ENCODE data around the gene SLC22A4. TPM values are rescaled to one million over a fixed set of nuclear protein-coding genes. Genes with fewer than 3 reads are reported as not detected.

The SLC22A4 gene
- total and polyA plus RNA-seq, 2 experiments from 2014 or later, result 0.27 to 0.32 TPM

GRCh38 chr5:132322266-132322665, 28.1 kb downstream of the SLC22A4 start:
- no peaks in the 10 kb centered on the region for H3K9me3 ChIP-seq (ENCODE audit: low read depth)
- H3K36me3 ChIP-seq, result no peaks in the 10 kb centered on the region
- H3K4me1 ChIP-seq (ENCODE audit: low read depth), result peaks cover 3% of the 10 kb centered on the region
- peak in 1 of 2 donors; percentile 19 for DNase-seq (ENCODE audit: low read depth in 1 of 2, low spot score in 1 of 2)
- TF ChIP-seq CTCF (IDR thresholded peaks at IDR 0.05; ENCODE audit: low read depth, low read length), result no peak
- no peak overlapping the region for H3K4me3 ChIP-seq
- no peak overlapping the region for H3K27ac ChIP-seq
- H3K27me3 ChIP-seq, result no peaks in the 10 kb centered on the region

- Histone ChIP-seq H3K27ac (no peak overlapping the region), H3K36me3 (no peaks in the 10 kb centered on the region), H3K9me3 (ENCODE audit: low read depth) (no peaks in the 10 kb centered on the region), H3K4me3 (no peak overlapping the region), H3K27me3 (no peaks in the 10 kb centered on the region), H3K4me1 (ENCODE audit: low read depth) (peaks cover 3% of the 10 kb centered on the region)
- no peak for TF ChIP-seq CTCF (IDR thresholded peaks at IDR 0.05; ENCODE audit: low read depth, low read length)
- DNase-seq (ENCODE audit: low read depth in 1 of 2, low spot score in 1 of 2), result no peak
These were observed 29.0 kb downstream of the SLC22A4 start for GRCh38 chr5:132323202-132323601.

DNA sequence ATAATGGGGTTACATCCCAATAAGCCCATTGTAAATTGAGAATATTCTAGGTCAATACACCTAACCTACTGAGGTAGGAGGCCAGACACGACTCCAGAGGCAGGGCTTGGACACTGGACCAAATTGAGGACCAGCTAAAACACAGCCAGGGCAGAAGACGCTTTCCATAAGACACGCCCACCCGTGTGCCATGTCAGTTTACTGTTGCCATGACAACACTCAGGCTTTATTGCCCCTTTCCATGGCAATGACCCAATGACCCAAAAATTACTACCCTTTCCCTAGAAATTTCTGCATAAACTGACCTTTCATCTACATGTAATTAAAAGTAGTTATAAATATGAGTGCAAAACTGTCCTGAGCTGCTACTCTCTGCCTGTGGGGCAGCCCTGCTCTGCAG, 31.5 kb downstream of the SLC22A4 start:
- Histone ChIP-seq H3K4me3 (no peak overlapping the region), H3K27ac (no peak overlapping the region), H3K36me3 (no peaks in the 10 kb centered on the region), H3K9me3 (ENCODE audit: low read depth) (no peaks in the 10 kb centered on the region), H3K4me1 (ENCODE audit: low read depth) (peaks cover 3% of the 10 kb centered on the region), H3K27me3 (no peaks in the 10 kb centered on the region)
- no peak for TF ChIP-seq CTCF (IDR thresholded peaks at IDR 0.05; ENCODE audit: low read depth, low read length)
- DNase-seq (ENCODE audit: low read depth in 1 of 2, low spot score in 1 of 2), result no peak

DNA sequence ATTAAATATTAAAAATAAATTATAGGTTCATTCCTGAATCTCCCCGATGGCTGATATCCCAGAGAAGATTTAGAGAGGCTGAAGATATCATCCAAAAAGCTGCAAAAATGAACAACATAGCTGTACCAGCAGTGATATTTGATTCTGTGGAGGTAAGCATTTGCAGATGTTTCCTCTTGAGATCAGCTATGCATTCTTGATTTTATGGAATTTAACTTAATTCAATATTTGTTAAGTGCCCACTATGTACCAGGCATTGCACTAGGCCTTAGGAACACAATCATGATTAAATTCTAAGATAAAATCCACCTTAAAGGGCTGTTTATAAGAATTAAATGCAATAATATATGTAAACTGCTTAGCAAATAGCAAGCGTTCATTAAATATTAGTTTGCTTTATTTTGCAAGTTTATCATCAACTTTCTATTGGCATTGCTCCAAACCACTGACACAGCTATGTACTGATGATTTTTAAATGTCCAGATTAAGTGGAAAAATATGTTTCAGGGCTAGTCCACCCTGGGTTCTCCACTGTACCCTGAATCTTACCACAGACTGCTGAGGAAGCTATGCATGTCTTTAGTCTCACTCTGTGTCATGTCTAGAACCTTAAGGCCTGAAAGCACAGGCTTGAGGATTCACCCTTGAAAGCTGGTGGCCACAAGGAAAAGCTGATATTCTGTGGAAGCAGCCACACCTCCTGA, 33.2 kb downstream of the SLC22A4 start:
- H3K9me3 ChIP-seq (ENCODE audit: low read depth), result no peaks in the 10 kb centered on the region
- H3K27me3 ChIP-seq, result no peaks in the 10 kb centered on the region
- H3K27ac ChIP-seq, result no peak overlapping the region
- no peak overlapping the region for H3K4me3 ChIP-seq
- DNase-seq (ENCODE audit: low read depth in 1 of 2, low spot score in 1 of 2), result peak in 1 of 2 donors; percentile 72
- no peaks in the 10 kb centered on the region for H3K36me3 ChIP-seq
- peaks cover 1% of the 10 kb centered on the region for H3K4me1 ChIP-seq (ENCODE audit: low read depth)
- TF ChIP-seq CTCF (IDR thresholded peaks at IDR 0.05; ENCODE audit: low read depth, low read length), result no peak

DNA sequence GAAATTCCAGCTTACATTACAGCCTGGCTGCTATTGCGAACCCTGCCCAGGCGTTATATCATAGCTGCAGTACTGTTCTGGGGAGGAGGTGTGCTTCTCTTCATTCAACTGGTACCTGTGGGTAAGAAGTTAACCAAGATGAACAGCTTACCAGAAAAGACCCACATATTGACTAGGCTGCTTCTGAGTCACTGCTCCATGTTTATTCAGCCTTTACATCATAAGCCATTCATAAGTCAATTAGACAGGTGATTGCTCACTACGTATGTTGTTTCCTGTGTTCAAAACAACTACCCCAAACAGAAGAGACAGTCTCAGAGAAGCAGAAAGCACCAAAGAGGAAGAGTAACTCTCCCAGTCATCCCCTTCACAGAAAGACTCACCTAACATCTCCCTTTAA, 40.6 kb downstream of the SLC22A4 start:
- no peak for DNase-seq (ENCODE audit: low read depth in 1 of 2, low spot score in 1 of 2)
- H3K4me3 ChIP-seq, result no peak overlapping the region
- TF ChIP-seq CTCF (IDR thresholded peaks at IDR 0.05; ENCODE audit: low read depth, low read length), result no peak
- no peaks in the 10 kb centered on the region for H3K4me1 ChIP-seq (ENCODE audit: low read depth)
- H3K27me3 ChIP-seq, result no peaks in the 10 kb centered on the region
- H3K9me3 ChIP-seq (ENCODE audit: low read depth), result no peaks in the 10 kb centered on the region
- H3K27ac ChIP-seq, result no peak overlapping the region
- H3K36me3 ChIP-seq, result no peaks in the 10 kb centered on the region
